ENCODE data around the gene QTRT2. TPM values are rescaled to one million over a fixed set of nuclear protein-coding genes. Genes with fewer than 3 reads are reported as not detected.

Gene QTRT2
- total RNA-seq, 1 experiment from 2014 or later: 84.1 TPM

GRCh38 chr3:114011059-114011797 is 45.3 kb upstream of the QTRT2 start:
- Histone ChIP-seq H4K8ac (replicated peaks; ENCODE audit: insufficient read length, low read depth, low read length) (no peak overlapping the region), H3K9me3 (ENCODE audit: control insufficient read depth, low read depth, low read length) (no peaks in the 10 kb centered on the region), H2BK15ac (ENCODE audit: low read depth, low read length) (no peak overlapping the region), H3K27ac (ENCODE audit: insufficient read length, low read depth, low read length) (no peak overlapping the region), H3T11ph (ENCODE audit: low read length) (no peak overlapping the region), H3K9ac (ENCODE audit: extremely low read depth, insufficient read length, low read length) (no peak overlapping the region), H2BK20ac (ENCODE audit: low read depth, low read length, poor library complexity, severe bottlenecking) (no peak overlapping the region), H4K91ac (ENCODE audit: insufficient read length, low read depth, low read length) (no peak overlapping the region), H4K5ac (ENCODE audit: insufficient read length, low read depth, low read length) (no peak overlapping the region), H3K18ac (ENCODE audit: insufficient read length, low read depth, low read length) (no peak overlapping the region), H3K4ac (ENCODE audit: low read depth, low read length) (no peak overlapping the region), H3K23me2 (ENCODE audit: insufficient read length, low read depth, low read length, poor library complexity, severe bottlenecking) (no peaks in the 10 kb centered on the region), H3K79me1 (ENCODE audit: insufficient read depth, low read depth, low read length, poor library complexity, severe bottlenecking) (no peaks in the 10 kb centered on the region), H3K4me2 (ENCODE audit: insufficient read depth, insufficient read length, low read length) (no peak overlapping the region), H3K4me1 (ENCODE audit: insufficient read depth, low read length) (no peaks in the 10 kb centered on the region), H2BK12ac (ENCODE audit: insufficient read length, low read depth, low read length) (no peak overlapping the region), H2BK120ac (ENCODE audit: low read depth, low read length, poor library complexity, severe bottlenecking) (no peak overlapping the region), H3K23ac (ENCODE audit: insufficient read length, low read depth, low read length) (no peak overlapping the region), H2AFZ (ENCODE audit: low read length) (no peak overlapping the region), H3K27me3 (ENCODE audit: insufficient read depth, low read length) (no peaks in the 10 kb centered on the region; the same call in 1 of the 2 replicates), H3K14ac (ENCODE audit: insufficient read depth, low read length) (no peak overlapping the region), H4K20me1 (ENCODE audit: control insufficient read depth, insufficient read depth, insufficient read length) (no peaks in the 10 kb centered on the region), H2AK5ac (ENCODE audit: insufficient read length, low read length) (no peak overlapping the region), H2BK5ac (ENCODE audit: insufficient read length, low read length) (no peak overlapping the region), H3K56ac (ENCODE audit: insufficient read length, low read depth, low read length) (no peak overlapping the region), H3K79me2 (ENCODE audit: insufficient read depth, low read length) (no peaks in the 10 kb centered on the region)
- Mint-ChIP-seq H3K4me1 (no peaks in the 10 kb centered on the region), H3K4me3 (no peak overlapping the region), H3K27me3 (ENCODE audit: low read depth) (no peaks in the 10 kb centered on the region), H3K27ac (no peak overlapping the region), H3K36me3 (ENCODE audit: insufficient read depth in 1 of 3, low read depth in 3 of 3) (no peaks in the 10 kb centered on the region; a peak in 1 of 7 replicates), H3K9me3 (no peaks in the 10 kb centered on the region)
- TF ChIP-seq, protein P1, sequence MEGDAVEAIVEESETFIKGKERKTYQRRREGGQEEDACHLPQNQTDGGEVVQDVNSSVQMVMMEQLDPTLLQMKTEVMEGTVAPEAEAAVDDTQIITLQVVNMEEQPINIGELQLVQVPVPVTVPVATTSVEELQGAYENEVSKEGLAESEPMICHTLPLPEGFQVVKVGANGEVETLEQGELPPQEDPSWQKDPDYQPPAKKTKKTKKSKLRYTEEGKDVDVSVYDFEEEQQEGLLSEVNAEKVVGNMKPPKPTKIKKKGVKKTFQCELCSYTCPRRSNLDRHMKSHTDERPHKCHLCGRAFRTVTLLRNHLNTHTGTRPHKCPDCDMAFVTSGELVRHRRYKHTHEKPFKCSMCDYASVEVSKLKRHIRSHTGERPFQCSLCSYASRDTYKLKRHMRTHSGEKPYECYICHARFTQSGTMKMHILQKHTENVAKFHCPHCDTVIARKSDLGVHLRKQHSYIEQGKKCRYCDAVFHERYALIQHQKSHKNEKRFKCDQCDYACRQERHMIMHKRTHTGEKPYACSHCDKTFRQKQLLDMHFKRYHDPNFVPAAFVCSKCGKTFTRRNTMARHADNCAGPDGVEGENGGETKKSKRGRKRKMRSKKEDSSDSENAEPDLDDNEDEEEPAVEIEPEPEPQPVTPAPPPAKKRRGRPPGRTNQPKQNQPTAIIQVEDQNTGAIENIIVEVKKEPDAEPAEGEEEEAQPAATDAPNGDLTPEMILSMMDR (conservative IDR thresholded peaks at IDR 0.05): no peak
- no peak for DNase-seq
- WGBS (ENCODE audit: extremely low coverage, insufficient read length, low lambda C conversion rate): no CpG with 5 or more reads among the region's 2 CpGs

Measured in H9 (cell line).